Kidney epithelial cell (primary cell): Measurements from ENCODE around the gene STX16. TPM values are rescaled to one million over a fixed set of nuclear protein-coding genes. Genes with fewer than 3 reads are reported as not detected.

Source experiments
- DNase-seq: peaks from one replicate; pipeline ENCODE4 v3.0.0-alpha.2; 2010; ENCODE audit warnings: low read depth
- H3K27me3 ChIP-seq: 2 replicates; pipeline ENCODE4 v1.6.0; 2011; ENCODE audit warnings: low read length; ENCODE audit not compliant: control insufficient read depth, insufficient read depth
- H3K36me3 ChIP-seq: 2 replicates; pipeline ENCODE4 v1.5.1; 2011; ENCODE audit warnings: low read length; ENCODE audit not compliant: control insufficient read depth, insufficient read depth
- H3K4me3 ChIP-seq: 2 replicates; pipeline ENCODE4 v1.5.1; 2011; ENCODE audit warnings: low read depth, mild to moderate bottlenecking, control low read depth, low read length
- total RNA-seq: library from RNA; depleted of rRNA; stranded (reverse); fragments of >200 nt; gene quantifications from 2 replicates; pipeline ENCODE4 v1.2.3, GENCODE V29; 2015
- TF ChIP-seq, protein P1 (sequence below): IDR thresholded peaks from 2 replicates; pipeline ENCODE4 v1.5.1; 2011; ENCODE audit warnings: mild to moderate bottlenecking, moderate library complexity, low read length, control low read depth, inconsistent platforms; ENCODE audit not compliant: insufficient read depth, poor library complexity, severe bottlenecking

The STX16 gene
- total RNA-seq, 1 donor from 2014 or later, result 53.6 TPM

DNA sequence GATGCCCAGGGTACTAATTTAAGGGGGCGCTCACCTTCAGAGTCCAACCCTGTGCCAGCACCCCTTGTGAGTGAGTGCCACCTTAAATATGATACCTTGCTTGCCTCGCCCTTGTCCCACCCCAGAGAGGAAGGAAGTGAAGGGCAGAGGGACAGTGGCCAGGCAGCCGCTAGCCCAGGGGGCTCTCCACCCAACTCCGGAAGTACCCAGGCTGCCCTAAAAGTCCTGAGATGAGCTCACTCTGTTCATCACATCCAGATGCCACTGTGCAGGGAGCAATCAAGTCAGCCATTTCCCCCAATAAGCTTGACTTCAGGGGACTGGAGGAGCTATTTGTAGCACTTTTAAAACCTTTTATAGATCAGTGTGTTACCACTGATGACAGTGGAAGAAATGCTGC is 25.0 kb upstream of the STX16 start:
- no peaks in the 10 kb centered on the region for H3K36me3 ChIP-seq
- H3K27me3 ChIP-seq, result no peaks in the 10 kb centered on the region
- TF ChIP-seq, protein P1, sequence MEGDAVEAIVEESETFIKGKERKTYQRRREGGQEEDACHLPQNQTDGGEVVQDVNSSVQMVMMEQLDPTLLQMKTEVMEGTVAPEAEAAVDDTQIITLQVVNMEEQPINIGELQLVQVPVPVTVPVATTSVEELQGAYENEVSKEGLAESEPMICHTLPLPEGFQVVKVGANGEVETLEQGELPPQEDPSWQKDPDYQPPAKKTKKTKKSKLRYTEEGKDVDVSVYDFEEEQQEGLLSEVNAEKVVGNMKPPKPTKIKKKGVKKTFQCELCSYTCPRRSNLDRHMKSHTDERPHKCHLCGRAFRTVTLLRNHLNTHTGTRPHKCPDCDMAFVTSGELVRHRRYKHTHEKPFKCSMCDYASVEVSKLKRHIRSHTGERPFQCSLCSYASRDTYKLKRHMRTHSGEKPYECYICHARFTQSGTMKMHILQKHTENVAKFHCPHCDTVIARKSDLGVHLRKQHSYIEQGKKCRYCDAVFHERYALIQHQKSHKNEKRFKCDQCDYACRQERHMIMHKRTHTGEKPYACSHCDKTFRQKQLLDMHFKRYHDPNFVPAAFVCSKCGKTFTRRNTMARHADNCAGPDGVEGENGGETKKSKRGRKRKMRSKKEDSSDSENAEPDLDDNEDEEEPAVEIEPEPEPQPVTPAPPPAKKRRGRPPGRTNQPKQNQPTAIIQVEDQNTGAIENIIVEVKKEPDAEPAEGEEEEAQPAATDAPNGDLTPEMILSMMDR, result no peak
- H3K4me3 ChIP-seq, result no peak overlapping the region
- no peak for DNase-seq

DNA sequence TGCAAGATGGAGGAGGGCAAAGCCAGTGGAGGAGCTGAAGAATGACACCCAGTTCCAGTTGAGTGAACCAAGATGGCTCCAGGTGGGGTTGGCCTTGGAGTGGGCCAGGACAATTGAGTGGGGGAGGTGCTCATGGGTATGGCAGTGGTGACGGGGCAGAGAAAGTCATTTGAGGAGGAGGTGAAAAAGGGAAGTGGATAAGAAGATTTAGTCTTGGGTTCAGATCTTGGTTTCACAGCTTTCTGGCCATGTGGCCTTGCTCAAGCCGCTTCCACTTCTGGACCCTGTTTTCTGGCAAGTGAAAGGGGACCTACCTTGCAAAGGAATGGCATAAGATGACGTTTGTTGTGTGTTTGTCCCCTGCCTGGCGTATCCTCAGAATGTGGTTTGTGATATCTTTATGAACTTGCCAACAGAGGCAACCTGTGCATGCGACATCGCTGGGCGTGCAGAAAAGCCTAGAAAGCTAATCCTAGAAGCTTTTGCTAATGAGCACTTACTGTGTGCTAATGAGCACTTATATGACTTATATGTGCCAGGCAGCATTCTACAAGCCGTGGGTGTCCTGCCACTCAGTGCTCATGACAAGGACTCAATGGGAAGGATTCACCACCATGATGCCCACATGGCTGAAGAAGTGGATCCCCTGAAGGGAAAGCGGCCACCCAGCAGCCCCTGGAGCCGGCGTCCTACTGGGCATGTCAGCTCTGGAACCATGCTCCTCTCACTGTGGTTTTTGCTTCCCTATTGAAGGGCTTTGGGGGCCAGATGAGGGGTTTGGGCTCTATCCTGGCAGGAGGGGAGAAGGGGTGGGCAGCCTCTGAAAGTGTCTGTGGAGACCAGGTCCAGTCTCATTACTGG is 23.6 kb upstream of the STX16 start:
- Histone ChIP-seq H3K36me3 (no peaks in the 10 kb centered on the region), H3K4me3 (no peak overlapping the region), H3K27me3 (no peaks in the 10 kb centered on the region)
- DNase-seq, result no peak
- TF ChIP-seq, protein P1, result no peak

DNA sequence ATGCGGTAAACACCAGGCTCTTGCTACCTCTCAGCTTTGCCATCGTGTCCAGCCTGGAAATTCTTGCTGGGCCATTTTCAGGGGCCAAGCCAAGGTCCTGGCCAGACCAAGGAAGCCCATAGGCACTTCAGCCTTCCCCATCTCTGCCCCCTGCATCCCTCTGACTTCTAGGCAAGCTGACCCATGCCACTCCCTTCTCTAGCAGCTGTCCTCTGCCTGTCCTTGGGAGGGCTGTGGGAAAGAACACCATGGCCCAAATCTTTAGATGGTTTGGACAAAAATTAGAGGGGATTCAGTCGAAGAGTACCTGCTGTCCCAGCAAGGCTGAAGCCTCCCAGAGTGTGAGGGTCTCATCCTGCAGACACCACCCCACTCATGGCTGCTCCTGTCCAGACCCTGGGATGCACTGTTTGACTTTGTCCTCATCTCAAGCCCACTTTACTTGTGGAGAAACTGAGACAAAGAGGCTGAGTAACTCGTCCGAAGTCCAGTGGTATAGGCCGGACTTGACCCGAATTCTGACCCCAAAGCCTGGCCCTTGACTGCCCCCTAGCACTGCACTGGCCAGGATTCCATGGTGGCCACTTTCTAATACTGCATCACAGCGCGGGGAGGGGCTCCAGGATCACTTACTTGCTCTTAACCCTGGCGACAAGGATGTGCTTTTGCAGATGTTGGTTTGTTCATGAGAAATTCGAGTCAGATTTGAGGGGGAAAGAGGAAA is 22.4 kb upstream of the STX16 start:
- no peaks in the 10 kb centered on the region for H3K27me3 ChIP-seq
- TF ChIP-seq, protein P1, result no peak
- H3K36me3 ChIP-seq, result no peaks in the 10 kb centered on the region
- DNase-seq, result no peak
- H3K4me3 ChIP-seq, result no peak overlapping the region

DNA sequence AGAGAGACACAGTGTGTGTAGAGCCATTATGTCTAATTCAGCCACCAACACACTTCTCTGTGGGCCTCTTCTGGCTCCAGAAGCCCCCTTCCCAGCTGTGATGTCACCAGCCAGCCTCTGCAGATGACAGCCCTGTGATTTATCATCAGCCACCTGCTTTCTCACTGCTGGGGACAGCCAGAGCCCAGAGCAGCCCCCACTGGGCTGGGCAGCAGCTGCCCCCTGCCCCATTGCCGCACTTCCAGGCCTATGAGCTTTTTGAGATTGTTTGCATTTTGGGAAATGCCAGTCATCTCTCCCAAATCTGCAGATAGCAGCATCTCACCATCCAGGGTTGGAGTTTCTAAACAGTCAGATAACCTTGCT is 21.9 kb upstream of the STX16 start:
- TF ChIP-seq, protein P1, result no peak
- Histone ChIP-seq H3K36me3 (no peaks in the 10 kb centered on the region), H3K4me3 (no peak overlapping the region), H3K27me3 (no peaks in the 10 kb centered on the region)
- DNase-seq, result no peak

DNA sequence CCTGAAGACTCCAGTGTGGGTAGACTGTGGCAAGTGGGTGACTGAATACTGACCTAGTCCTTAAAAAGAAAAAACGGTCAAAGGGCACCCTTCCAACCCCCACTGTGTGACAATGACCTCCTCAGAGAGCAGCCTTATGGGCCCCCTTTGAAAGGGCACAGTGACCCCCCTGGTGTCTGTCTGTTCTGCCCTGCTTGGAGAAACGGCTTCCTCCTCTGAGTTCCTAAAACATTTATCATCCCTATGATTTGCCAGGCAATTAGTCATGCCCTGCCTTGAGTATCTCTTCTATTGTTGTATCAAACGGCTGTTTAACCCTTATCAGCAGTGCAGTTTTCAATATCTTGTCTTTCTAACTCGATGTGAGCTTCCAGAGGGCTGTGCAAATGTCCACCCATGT is 21.0 kb upstream of the STX16 start:
- no peak overlapping the region for H3K4me3 ChIP-seq
- no peaks in the 10 kb centered on the region for H3K27me3 ChIP-seq
- TF ChIP-seq, protein P1, result no peak
- no peak for DNase-seq
- no peaks in the 10 kb centered on the region for H3K36me3 ChIP-seq
